Tibial nerve (tissue), 4 donors: Measurements from ENCODE around the gene ADGB. TPM values are rescaled to one million over a fixed set of nuclear protein-coding genes. Genes with fewer than 3 reads are reported as not detected.

ENCODE experiments used
- DNase-seq, 2 donors: peaks; one replicate each; pipeline ENCODE4 v3.0.0-alpha.2; 2019; ENCODE audit warnings: low spot score in 2 of 2
- H3K27ac ChIP-seq, 4 donors: fragments of 200-600 bp; sonication (generic) in 3 of 4; one replicate each; pipeline ENCODE4 v1.5.1; 2017 to 2019; ENCODE audit warnings: mild to moderate bottlenecking in 1 of 4
- H3K27me3 ChIP-seq, 2 donors: fragments of 200-600 bp; sonication (generic) in 1 of 2; one replicate each; pipeline versions ENCODE4 v1.5.1 to v1.6.0; 2017 to 2019
- H3K36me3 ChIP-seq, 3 donors: fragments of 200-600 bp; sonication (generic); one replicate each; pipeline ENCODE4 v1.5.1; 2018 to 2019
- H3K4me1 ChIP-seq, 4 donors: fragments of 200-600 bp; sonication (generic) in 3 of 4; one replicate each; pipeline ENCODE4 v1.5.1; 2017 to 2019
- H3K4me3 ChIP-seq, 4 donors: fragments of 200-600 bp; sonication (generic) in 3 of 4; one replicate each; pipeline ENCODE4 v1.5.1; 2017 to 2019; ENCODE audit warnings: mild to moderate bottlenecking in 1 of 4, moderate library complexity in 1 of 4
- H3K9me3 ChIP-seq, 4 donors: fragments of 200-600 bp; sonication (generic) in 3 of 4; one replicate each; pipeline ENCODE4 v1.5.1; 2017 to 2019
- EP300 ChIP-seq, 2 donors: sonication (generic); formaldehyde crosslinking; IDR thresholded peaks; one replicate each; pipeline ENCODE4 v1.6.1; 2017; ENCODE audit warnings: antibody characterized with exemption in 2 of 2, mild to moderate bottlenecking in 1 of 2
- POLR2A ChIP-seq, 2 donors: fragments of 450-650 bp; IDR thresholded peaks; one replicate each; pipeline ENCODE4 v1.6.1; 2017; ENCODE audit warnings: antibody characterized with exemption in 2 of 2, mild to moderate bottlenecking in 2 of 2, moderate library complexity in 2 of 2
- WGBS, 2 donors: methylation state at CpG; one replicate each; pipeline ENCODE4 v1.1.5; 2018; 5-methylcytosine and 5-hydroxymethylcytosine counted together
- total RNA-seq, 4 donors: library from RNA; depleted of rRNA; stranded (reverse); fragments of >200 nt; gene quantifications; one replicate each; pipeline ENCODE4 v1.1.0, GENCODE V29; 2016
- TF ChIP-seq, protein P1 (sequence below), 5 experiments: fragments of 200-600 bp in 3 of 5; fragments of 450-650 bp in 2 of 5; sonication (generic) in 3 of 5; IDR thresholded peaks; one replicate each; pipeline ENCODE4 v1.5.1; 2016 to 2019; ENCODE audit warnings: antibody characterized with exemption in 5 of 5, mild to moderate bottlenecking in 3 of 5, moderate library complexity in 2 of 5

ADGB gene
- total RNA-seq, 4 donors from 2014 or later, result not detected

DNA sequence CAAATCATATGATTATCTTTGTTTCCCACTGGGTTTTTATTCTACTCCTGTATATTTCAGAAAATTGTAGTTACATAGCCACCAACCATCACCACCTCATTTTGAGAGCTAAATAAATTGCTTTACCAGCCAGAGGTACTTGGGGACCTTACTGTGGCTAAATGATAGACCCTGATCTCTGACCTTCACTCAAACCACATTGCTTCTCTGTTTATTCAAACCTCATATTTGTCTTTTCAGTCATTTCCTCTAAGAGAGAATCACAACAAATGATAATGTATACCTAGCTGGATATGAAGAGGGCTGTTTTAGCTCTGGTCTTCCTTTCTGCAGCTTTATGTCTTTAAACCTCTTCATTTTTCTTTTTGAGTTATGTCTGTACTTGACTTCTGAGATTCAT, 142.8 kb downstream of the ADGB start:
- no peaks in the 10 kb centered on the region for H3K36me3 ChIP-seq
- H3K4me1 ChIP-seq, result no peaks in the 10 kb centered on the region
- TF ChIP-seq POLR2A (IDR thresholded peaks at IDR 0.05), result no peak
- H3K4me3 ChIP-seq, result no peak overlapping the region
- no peak overlapping the region for H3K27ac ChIP-seq
- DNase-seq, result no peak
- no peaks in the 10 kb centered on the region for H3K9me3 ChIP-seq
- H3K27me3 ChIP-seq, result no peaks in the 10 kb centered on the region

DNA sequence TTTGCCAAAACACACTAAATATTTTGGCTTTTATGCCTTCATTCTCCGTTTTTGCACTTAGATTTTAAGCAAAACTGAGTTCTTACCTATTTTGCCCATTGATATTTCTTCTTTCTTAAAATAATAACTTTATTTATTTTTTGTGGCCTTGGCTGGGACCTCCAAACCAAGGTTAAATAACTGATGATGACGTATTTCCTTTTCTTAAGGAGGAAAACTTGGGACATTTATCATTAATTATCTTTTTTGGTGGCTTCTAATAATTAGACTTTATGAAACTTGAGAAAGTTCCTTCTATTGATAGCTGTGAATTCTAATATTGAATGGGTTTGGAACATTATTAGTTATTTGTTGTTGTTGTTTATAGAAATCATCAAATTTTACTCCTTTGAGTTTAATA, 154.5 kb downstream of the ADGB start:
- TF ChIP-seq, protein P1, sequence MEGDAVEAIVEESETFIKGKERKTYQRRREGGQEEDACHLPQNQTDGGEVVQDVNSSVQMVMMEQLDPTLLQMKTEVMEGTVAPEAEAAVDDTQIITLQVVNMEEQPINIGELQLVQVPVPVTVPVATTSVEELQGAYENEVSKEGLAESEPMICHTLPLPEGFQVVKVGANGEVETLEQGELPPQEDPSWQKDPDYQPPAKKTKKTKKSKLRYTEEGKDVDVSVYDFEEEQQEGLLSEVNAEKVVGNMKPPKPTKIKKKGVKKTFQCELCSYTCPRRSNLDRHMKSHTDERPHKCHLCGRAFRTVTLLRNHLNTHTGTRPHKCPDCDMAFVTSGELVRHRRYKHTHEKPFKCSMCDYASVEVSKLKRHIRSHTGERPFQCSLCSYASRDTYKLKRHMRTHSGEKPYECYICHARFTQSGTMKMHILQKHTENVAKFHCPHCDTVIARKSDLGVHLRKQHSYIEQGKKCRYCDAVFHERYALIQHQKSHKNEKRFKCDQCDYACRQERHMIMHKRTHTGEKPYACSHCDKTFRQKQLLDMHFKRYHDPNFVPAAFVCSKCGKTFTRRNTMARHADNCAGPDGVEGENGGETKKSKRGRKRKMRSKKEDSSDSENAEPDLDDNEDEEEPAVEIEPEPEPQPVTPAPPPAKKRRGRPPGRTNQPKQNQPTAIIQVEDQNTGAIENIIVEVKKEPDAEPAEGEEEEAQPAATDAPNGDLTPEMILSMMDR (IDR thresholded peaks at IDR 0.05), result no peak
- no peak for TF ChIP-seq EP300 (IDR thresholded peaks at IDR 0.05)
- TF ChIP-seq POLR2A (IDR thresholded peaks at IDR 0.05), result no peak
- 67 to 82% methylated on average over 2 of the region's 2 CpGs for WGBS, 2 donors
- Histone ChIP-seq H3K27me3 (no peaks in the 10 kb centered on the region), H3K36me3 (no peaks in the 10 kb centered on the region), H3K4me1 (no peaks in the 10 kb centered on the region), H3K9me3 (no peaks in the 10 kb centered on the region), H3K27ac (no peak overlapping the region), H3K4me3 (no peak overlapping the region)
- DNase-seq, result no peak

DNA sequence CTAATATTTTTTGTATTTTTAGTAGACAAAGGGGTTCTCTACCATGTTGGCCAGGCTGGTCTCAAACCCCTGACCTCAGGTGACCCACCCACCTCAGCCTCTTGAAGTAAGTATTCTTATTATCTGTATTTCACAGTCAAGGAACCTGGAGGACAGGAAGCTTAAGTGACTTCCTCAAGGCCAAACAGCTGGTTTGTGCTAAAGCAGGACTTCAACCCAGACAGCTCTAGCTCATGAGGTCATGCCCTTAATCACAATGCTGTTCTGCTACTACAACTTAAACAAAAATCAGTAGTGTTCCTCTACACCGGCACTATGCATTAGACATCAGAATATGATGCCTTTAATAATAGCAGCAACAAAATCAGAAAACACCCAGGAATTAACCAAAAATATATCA, 168.9 kb downstream of the ADGB start:
- WGBS, 2 donors, result 48 to 62% methylated on average over 1 of the region's 1 CpG
- TF ChIP-seq POLR2A (IDR thresholded peaks at IDR 0.05), result no peak
- TF ChIP-seq EP300 (IDR thresholded peaks at IDR 0.05), result no peak
- TF ChIP-seq, protein P1 (IDR thresholded peaks at IDR 0.05), result no peak
- H3K27me3 ChIP-seq, result no peaks in the 10 kb centered on the region
- no peak overlapping the region for H3K4me3 ChIP-seq
- DNase-seq, result no peak
- no peaks in the 10 kb centered on the region for H3K36me3 ChIP-seq
- no peaks in the 10 kb centered on the region for H3K9me3 ChIP-seq
- no peaks in the 10 kb centered on the region for H3K4me1 ChIP-seq
- H3K27ac ChIP-seq, result no peak overlapping the region

DNA sequence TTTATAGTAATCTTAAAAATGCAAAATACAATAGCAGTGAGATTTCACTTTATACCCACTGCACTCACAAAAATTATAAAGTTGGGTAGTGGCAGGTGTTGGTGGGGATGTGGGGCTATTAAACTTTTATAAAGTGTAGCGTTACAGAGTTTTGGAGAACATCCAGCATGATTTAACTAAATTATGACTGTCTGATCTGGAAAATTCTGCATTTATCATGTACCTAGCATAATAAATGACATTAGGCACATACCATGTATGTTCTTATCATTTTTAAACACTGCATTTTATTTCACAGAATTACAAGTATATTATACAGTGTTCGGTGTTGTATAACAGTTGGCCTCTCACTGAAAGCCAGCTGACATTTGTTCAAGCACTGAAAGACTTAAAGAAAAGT, 169.9 kb downstream of the ADGB start:
- TF ChIP-seq, protein P1 (IDR thresholded peaks at IDR 0.05), result no peak
- no peak for TF ChIP-seq POLR2A (IDR thresholded peaks at IDR 0.05)
- TF ChIP-seq EP300 (IDR thresholded peaks at IDR 0.05), result no peak
- H3K4me3 ChIP-seq, result no peak overlapping the region
- 67 to 76% methylated on average over 2 of the region's 2 CpGs for WGBS, 2 donors

DNA sequence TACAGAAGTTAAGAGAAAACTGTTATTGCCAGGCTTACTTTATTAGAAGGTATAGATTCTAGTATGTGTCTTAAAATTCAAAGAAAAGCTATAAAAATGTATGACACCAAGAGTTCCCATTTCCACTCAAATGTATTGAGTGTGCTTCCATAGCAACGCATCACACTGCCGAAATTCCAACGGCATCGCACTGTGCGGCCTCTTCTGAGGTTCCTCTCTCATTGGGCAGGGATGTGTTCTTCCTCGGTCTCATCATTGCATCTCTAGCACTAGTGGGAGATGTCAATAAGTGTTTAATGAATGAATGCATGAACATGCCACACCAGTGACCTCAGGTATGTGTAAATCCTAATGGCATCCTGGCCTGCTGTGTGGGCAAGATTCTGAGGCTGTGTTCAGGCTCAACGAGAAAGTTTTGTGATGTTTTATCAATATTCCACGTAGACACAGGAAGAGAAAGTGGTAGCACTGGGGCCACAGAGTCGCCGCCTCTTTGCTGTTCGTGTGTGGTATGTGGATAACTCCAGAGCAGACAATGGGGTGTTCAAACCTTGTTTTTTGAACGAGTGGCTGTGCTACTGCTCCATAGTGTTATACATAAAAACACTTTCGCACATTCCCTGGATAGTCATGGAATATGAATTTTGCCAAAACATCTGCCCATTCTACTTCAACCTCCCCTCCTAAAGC, 171.6 kb downstream of the ADGB start:
- Histone ChIP-seq H3K9me3 (no peaks in the 10 kb centered on the region), H3K27ac (peak overlapping the region in 2 of 4 donors; percentile 14 to 21), H3K36me3 (no peaks in the 10 kb centered on the region), H3K4me1 (no peaks in the 10 kb centered on the region), H3K27me3 (no peaks in the 10 kb centered on the region), H3K4me3 (no peak overlapping the region)
- TF ChIP-seq POLR2A (IDR thresholded peaks at IDR 0.05), result no peak
- TF ChIP-seq EP300 (IDR thresholded peaks at IDR 0.05), result no peak
- TF ChIP-seq, protein P1 (IDR thresholded peaks at IDR 0.05), result no peak
- 79 to 85% methylated on average over 13 of the region's 13 CpGs for WGBS, 2 donors
- no peak for DNase-seq

More for the DNA sequence above, 169.9 kb downstream of the ADGB start:
- no peaks in the 10 kb centered on the region for H3K36me3 ChIP-seq
- H3K9me3 ChIP-seq, result no peaks in the 10 kb centered on the region
- no peak overlapping the region for H3K27ac ChIP-seq
- H3K27me3 ChIP-seq, result no peaks in the 10 kb centered on the region
- no peaks in the 10 kb centered on the region for H3K4me1 ChIP-seq
- DNase-seq, result no peak
